Measurements from ENCODE around the gene MITD1.
"Not testable (repeated sequence)": the region's sequence is repeated elsewhere in the genome, so short reads cannot be mapped to it uniquely, and the experiment has no call there.

MITD1 gene

DNA sequence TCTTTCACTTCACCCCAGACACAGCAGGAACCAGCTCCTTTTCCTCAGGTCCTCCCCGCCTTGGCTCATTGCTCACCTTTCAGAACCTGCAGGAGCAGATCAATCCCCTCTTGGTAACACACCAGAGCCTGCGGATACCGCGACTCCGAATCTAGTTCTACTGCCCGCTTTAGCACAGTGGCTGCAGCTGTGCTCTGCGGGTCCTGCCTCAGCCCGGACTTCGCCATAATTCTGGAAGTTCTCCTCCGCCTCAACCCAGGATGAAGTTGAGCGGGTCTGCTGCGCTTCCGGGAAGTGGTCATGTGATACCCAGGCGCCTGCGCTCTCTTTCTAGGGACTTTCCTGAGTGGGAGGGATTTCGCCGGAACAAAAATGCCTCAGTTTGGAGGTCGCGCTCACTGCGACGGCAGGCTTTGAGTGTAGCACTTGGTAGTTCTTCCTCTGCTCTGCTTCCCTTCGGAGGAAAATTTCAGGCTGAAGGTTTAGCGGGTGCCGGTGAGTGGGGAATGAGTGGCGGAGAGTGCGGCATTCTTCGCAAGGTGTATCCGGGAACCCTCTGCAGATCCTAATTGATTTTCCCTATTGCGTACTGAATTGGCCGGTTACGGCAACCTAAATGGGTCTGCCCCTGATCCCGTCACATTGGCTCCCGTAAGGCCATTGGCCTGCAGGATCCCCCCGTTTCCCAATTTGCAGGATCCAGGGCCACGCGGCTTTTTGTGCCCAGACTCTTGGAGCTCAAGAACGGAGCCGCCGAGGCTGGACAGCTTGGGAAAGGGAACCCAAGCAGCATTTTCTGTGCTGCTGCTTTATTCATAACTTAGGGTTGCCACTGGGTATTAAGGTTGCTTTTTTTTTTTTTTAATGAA lies at the start of gene MITD1, which contains the start of gene MRPL30:
Gene MITD1 (minus strand): TSS at position 304 of the 869 bp plus-strand sequence. CDS start 77 bp downstream, at position 227.
Gene MRPL30 (plus strand): TSS at position 430 of the 869 bp plus-strand sequence. CDS start 5,020 bp downstream, outside the sequence.
- DNase-seq (ENCODE audit: low read depth in 2 of 2) = peak; percentile 79 to 82

DNA sequence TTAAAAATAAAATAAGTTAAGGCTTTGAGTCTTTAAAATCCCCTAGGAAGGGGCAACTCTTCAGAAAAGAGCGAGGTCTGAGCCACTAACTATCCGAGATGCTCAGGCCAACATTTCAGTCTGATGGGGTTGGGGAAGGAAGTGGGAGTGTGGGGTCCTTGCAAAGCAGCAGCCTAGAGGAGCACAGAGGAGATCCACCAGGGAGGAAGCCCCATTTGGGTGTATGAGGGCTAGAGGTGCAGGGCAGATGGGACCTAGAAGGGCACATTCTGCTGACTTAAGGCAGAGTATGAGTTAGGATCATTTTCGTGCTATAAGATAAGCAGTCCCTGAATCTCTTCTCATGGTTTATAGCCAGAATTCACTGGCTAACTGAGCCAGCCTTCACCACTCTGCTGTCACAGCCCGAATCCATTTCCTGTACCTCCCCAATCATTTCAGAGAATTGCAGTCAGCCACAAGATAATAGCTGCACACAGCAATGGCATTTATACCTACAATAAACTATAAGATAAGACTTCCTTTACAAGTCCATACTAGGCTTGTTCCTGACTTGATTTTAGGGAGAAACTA lies 37.2 kb upstream of the MITD1 start:
- DNase-seq (ENCODE audit: low read depth in 2 of 2) = no peak

DNA sequence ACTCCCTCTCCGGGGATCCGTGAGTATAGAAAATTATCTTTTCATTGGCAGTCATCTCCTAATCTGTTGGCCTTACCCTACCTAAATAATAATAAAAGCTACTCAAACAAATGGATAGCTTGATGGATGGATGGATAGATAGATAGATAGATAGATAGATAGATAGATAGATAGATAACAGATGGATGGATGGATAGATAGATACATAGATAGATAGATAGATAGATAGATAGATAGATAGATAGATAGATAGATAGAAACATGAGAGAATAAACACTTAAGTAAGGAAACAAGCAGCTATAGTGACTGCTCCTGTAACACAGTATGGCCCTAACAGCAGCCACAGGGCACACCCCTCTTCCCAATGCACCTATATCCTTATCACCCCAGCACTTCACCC lies 35.2 kb upstream of the MITD1 start:
- no peak for DNase-seq (ENCODE audit: low read depth in 2 of 2)

DNA sequence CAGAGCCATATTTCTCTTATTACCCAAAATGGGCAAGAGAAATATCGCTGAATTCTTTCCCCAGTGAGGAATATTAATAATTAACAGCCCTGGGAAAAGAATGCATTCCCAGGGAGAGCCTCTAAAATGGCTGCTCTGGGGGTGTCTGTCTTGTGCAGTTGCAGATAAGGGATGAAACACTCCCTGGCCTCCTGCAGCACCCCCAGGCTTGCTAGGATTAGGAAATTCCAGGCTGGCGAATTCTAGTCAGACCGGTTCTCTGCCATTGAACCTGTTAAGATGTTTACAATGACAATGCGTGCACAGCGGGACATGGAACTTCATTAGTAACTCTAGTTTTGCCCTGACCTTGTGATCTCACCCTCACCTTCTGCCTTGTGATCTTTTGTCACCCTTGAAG lies 24.6 kb upstream of the MITD1 start:
- DNase-seq (ENCODE audit: low read depth in 2 of 2) = no peak

DNA sequence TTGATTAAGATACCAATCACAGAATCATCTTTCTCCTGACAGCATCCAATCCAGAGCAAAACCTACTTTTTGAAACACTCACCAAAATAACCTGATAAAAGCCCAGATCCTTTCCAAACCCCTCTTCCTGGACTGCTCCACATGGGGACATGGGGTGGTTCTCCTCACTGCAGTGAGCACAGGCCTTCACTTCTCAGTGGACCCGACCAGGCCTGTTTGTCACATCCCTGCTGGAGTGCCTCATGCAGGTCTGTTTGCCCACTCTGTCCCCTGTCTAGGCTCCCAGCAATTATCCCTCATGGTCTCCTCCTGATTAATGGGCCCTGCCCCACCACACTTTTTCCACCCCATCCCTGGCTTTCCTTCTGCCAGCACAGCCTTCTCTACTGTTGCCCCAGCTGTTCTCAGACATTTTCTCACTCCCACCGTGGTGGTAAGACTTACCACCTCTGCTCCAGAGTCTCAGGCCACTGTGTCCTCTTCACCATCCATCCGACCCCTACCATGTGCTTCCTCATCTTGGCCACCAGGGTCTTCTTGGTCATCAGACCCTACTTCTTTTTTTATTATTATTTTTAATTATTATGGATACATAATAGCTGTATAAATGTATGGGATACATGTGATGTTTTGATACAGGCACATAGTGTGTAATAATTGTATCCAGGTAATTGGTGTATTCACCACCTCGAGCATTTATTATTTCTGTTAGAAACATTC lies 21.3 kb upstream of the MITD1 start:
- DNase-seq (ENCODE audit: low read depth in 2 of 2) = no peak

DNA sequence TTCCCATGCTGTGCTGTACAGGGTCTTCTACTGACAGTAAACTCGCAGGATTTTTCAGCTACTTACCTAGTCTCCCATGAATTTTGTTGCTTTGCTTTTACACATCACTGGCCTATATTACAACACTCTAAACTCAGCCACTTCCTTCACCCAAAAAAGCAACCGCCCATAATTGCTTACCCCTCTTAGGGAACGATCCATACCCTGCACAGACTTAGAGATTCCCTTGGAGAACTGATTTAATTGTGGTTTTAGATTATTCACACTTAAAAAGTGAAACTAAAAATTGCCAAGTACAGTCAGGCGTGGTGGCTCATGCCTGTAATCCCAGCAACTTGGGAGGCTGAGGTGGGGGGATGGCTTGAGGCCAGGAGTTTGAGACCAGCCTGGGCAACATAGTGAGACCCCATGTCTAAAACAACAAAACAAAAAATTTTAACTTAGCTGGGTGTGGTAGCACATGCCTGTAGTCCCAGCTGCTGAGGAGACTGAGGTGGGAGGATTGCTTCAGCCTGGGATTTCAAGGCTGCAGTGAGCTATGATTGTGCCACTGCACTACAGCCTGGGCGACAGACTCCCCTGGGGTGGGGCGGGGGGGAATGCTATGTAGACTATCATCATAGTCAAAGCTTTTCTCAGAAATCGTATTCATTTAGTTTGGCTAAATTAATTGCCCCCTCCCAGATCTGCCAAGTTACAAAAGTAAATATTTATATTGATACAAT lies 19.4 kb upstream of the MITD1 start:
- DNase-seq (ENCODE audit: low read depth in 2 of 2) = no peak

DNA sequence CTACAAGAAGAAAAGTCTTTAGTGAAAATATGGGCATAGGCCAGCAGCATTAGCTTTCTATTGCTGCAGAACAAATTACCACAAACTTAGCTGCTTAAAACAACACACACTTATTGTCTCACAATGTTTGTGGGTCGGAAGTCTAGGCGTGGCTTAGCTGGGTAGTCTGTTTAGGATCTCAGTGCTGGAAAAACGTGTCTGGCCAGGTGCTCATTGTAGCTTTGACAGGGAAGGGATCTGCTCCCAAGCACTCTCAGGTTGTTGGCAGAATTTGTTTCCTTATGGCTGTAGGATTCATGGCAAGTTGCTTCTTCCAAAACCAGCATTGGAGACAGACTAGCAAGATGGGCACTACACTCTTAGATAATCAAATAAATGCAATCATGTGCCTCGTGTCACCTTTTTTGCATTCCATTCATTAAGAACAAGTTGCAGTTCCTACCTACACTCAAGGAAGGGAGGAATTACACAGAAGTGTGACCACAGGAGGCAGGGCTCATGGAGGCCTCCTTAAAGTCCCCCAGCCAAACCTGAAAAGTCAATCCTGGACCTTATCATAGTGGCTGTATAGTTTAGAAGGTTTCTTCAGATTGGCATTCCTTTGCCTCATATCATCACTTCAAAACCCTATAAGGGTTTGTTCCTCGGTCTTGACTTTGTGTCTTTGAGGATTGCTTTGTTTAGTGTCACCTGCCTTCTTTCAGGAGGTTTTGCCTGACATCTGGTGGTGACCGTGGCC lies 17.4 kb upstream of the MITD1 start:
- DNase-seq (ENCODE audit: low read depth in 2 of 2) = no peak

DNA sequence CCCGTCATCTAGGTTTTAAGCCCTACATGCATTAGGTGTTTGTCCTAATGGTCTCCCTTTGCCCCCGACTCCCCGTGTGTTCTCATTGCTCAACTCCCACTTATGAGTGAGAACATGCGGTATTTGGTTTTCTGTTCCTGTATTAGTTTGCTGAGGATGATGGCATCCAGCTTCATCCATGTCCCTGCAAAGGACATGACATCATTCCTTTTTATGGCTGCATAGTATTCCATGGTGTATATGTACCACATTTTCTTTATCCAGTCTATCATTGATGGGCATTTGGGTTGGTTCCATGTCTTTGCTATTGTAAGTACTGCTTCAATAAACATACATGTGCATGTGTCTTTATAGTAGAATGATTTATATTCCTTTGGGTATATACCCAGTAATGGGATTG lies 11.5 kb upstream of the MITD1 start:
- not testable (repeated sequence) for DNase-seq (ENCODE audit: low read depth in 2 of 2)

DNA sequence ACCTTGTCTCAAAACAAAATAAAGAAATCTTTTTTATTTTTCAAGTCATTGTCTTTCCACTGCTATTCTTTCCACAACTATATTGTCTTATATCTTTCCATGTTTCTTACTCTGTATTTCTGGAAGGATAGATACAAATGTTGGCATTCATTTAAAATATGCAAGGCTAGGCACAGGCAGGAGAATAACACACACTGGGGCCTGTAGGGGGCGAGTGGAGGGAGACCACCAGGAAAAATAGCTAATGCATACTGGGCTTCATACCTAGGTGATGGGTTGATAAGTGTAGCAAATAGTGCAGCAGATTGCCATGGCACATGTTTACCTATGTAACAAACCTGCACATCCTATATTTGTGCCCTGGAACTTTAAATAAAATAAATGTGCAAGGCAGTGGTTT lies 9.7 kb upstream of the MITD1 start:
- DNase-seq (ENCODE audit: low read depth in 2 of 2) = no peak

DNA sequence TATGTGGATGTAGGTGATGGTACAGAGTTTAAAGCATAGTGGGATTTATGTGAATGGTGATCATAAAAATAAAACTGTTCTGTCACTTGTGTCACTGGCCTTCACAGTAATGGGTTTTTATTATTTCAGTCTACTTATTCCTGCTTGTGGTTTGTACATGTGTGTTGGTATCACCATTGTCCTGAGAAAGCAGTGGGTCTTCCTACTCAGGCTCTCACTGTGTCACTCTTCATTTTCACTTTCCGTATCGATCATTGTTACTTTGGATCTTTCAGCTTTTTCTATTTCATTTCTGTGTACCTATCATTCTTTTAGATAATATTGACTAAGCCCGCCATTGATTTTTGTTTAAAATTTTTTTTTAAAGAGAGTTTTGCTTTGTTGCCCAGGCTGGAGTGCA lies 7.5 kb upstream of the MITD1 start:
- no peak for DNase-seq (ENCODE audit: low read depth in 2 of 2)

DNA sequence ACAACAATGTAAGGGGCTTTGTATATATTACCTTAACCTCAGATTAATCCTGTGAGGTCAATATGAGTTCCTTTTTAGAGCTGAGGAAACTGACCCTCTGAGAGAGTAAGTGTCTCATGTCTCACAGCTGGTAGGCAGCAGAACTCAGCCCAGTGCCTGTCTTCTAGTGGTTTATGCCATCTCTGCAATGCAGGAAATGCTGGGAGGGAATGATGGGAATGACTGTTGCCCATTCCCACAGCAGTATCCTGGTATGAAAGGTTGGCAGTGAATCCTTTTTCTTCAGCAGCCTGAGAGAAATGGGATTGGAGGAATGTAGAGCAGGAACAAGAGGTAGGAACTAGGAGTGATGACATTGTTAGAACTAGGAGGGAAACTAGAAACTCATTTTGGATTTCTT lies 6.2 kb upstream of the MITD1 start:
- no peak for DNase-seq (ENCODE audit: low read depth in 2 of 2)

DNA sequence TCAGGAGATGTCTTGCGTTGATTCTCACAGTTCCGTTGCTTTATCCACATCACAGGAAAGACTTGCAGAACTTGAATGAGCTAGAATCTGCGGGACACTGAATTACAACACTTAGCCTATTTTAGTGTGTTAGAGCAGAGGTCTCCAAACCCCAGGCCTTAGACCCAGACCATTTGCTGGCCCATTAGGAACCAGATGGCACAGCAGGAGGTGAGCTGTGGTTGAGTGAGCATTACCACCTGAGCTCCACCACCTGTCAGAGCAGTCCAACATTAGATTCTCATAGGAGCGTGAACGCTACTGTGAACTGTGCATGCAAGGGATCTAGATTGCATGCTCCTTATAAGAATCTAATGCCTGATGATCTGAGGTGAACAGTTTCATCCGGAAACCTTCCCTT lies 4.0 kb upstream of the MITD1 start:
- no peak for DNase-seq (ENCODE audit: low read depth in 2 of 2)

DNA sequence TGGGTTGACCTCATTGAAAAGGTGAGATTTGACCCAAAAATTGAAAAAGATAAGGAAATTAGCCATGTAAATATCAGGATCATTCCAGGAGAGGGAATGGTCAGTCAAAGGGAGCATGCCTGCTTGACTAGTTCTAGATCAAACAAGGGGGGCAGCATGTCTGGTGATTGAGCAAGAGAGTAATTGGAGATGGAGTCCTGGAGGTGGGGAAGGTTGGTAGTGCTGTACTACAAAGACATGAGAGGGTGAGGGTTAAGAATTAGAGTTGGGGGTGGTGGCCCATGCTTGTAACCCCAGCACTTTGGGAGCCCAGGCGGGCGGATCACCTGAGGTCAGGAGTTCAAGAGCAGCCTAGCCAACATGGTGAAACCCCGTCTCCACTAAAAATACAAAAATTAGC lies 2.2 kb upstream of the MITD1 start:
- DNase-seq (ENCODE audit: low read depth in 2 of 2) = no peak

DNA sequence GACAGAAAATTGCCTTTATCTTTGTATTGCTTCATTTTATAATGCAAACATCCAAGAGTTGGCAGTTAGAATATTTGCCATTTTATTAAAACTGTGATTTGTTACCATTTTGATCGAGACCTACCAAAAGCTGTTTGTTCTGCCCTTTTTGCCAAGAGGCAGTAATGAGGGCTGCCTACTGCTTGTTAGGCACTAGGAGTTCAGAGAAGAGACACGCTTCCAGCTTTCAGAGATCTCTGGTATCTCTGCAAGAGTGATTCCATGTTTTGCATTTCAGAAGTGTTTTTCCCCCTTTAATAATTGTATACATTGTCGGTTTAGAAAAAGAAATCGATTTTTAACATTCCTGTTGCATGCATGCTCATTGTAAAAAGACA lies 754 bp upstream of the MITD1 start:
- no peak for DNase-seq (ENCODE audit: low read depth in 2 of 2)

DNA sequence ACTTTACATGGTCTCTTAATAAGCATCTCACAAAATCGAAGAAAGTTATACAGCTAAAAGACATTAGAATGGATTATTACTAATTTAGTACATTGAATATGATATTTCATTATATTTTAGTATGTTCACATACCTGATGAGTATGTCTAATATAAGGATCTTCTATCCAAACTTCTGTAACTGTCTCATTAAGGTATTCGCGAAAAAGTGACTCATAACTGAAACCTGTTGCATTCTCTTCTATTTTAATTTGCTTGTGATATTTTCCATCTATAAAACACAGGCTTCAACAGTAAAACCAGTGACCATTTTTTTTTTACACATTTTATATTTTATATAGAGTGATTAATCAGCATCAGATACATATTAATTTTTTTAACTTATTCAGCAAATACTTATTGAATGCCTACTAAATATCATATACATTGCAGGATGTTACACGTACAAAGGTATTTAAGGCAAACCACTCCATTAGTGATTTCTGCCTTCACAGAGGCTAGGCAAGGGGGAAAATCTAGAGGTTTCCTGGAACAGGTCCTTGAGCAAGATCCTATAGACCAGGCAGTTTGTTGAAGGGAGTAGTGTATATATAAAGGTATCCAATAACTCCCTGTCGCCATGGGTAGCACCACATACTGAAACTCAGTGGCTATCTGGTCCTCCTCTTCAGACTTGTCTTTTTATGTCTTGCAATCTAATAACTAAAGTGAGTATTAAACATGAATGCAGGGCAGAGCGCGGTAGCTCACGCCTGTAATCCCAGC lies 9.3 kb downstream of the MITD1 start:
- DNase-seq (ENCODE audit: low read depth in 2 of 2) = no peak

DNA sequence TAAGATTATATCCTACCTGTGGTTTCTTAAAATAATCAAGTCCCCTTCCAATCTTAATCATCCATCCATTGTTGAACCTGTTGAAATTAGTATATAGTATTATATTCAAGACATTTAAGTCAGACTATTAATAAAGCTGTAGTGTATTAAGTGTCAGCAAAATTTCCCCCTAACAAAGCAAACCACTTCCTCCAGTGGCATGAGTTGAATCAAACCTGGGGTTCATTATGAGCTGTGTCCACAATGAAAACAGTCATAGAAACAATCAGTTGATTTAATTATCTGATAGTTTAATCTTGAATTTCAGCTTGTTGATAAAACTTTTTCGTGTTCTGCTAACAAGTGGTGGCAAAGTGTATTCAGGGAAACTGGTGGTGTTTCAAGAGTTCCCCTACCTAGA lies 11.3 kb downstream of the MITD1 start:
- DNase-seq (ENCODE audit: low read depth in 2 of 2) = no peak

DNA sequence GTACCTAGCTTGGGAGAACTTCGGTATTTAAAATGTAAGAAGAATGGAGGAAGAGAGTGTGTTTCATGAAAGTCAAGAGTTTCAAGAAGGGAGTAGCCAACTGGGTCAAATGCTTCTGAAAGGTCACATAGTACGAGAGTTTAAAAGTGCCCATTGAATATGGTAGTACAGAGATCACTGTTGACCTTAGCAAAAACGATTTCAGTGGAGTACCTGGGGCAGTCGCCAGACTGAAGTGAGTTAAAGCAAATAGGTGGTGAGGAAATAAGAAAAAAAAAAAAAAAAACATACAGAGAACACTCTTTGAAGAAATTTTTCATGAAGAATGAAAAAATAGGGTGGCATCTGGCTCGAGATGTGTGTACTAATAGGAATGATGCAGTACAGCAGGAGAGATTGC lies 14.6 kb downstream of the MITD1 start:
- DNase-seq (ENCODE audit: low read depth in 2 of 2) = no peak

DNA sequence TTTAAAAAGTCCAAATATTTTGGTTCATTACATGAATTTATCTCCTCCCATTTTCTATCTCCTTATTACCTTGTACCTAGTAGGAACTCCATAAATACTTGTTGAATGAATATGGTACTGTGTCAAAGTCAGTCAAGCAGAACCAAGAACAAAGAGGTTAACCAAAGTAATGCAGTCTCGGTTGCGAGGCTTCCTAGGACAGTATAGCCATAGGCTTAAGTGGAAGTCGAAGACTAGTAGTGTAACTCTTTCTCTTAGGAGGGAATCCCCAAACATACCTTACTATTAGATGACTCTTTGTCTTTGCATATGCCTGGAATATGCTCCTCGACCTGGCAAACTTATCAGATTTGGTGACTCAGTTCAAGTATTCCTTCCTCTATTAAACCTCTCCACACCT lies 21.3 kb downstream of the MITD1 start:
- no peak for DNase-seq (ENCODE audit: low read depth in 2 of 2)

DNA sequence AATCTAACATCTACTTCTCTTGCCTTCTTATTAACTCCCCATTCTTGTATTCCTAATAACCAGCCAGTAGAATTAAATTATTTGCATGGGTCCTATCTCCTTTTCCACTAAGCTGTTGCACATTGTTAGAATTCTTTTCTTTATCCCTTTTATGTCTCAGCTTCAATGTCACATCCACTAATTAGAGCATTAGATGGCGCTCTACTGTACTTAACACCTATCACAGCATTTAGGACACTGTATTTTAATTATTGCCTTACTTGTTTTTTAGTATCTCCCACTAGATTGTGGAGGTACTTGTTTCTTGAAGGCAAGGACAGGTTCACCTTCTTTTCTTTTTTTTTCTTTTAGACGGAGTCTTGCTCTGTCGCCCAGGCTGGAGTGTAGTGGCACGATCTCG lies 22.3 kb downstream of the MITD1 start:
- no peak for DNase-seq (ENCODE audit: low read depth in 2 of 2)

DNA sequence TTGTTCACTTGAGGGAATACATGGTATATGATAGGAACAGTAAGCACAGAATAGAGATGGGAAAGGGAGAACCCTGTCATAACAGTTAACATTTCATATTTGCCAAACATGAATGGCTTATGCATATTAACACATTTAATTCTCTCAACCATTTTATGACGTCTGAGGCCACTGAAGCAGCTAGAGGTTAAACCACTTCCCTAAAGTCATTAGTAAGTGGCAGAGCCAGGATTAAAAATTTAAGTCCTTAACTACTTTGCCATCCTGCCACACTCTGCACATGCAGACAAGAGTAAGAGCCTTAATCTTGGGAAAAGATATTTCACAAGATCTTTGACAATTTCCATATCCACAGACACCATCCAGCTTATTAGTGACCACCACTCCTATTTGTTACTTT lies 24.0 kb downstream of the MITD1 start:
- DNase-seq (ENCODE audit: low read depth in 2 of 2) = no peak

Data from stimulated activated CD8-positive, alpha-beta memory T cell treated with anti-CD3 and anti-CD28 coated beads, Interleukin-15, amount 100 ng/mL, for 48 hours (primary cell).